Transverse colon (tissue), 4 donors: ENCODE measurements around the gene ZNF784. TPM values are rescaled to one million over a fixed set of nuclear protein-coding genes. Genes with fewer than 3 reads are reported as not detected.

ENCODE experiments used
- DNase-seq: peaks from one replicate; pipeline ENCODE4 v3.0.0-alpha.2; 2019
- H3K27ac ChIP-seq, 4 donors: fragments of 200-600 bp; sonication (generic); 2 replicates each; pipeline ENCODE4 v1.5.1; 2016 to 2018; ENCODE audit warnings: inconsistent platforms in 4 of 4
- H3K27me3 ChIP-seq: fragments of 200-600 bp; sonication (generic); 2 replicates; pipeline ENCODE4 v1.5.1; 2017; ENCODE audit warnings: inconsistent platforms
- H3K36me3 ChIP-seq, 4 donors: fragments of 200-600 bp; sonication (generic); 2 replicates each; pipeline ENCODE4 v1.5.1; 2017 to 2019; ENCODE audit warnings: inconsistent platforms in 4 of 4
- H3K4me1 ChIP-seq, 4 donors: fragments of 200-600 bp; sonication (generic); 2 replicates each; pipeline ENCODE4 v1.5.1; 2017 to 2020; ENCODE audit warnings: inconsistent platforms in 4 of 4
- H3K4me3 ChIP-seq, 4 donors: fragments of 200-600 bp; sonication (generic); 1 replicate in 1 of 4; 2 replicates in 3 of 4; pipeline versions ENCODE4 v1.5.1 to v1.6.1; 2017 to 2019; ENCODE audit warnings: inconsistent platforms in 4 of 4
- H3K9me3 ChIP-seq, 2 donors: fragments of 200-600 bp; sonication (generic); 2 replicates each; pipeline ENCODE4 v1.5.1; 2017 to 2019; ENCODE audit warnings: inconsistent platforms in 2 of 2
- CTCF ChIP-seq, 5 experiments: fragments of 200-600 bp in 3 of 5; fragments of 450-650 bp in 2 of 5; sonication (generic) in 3 of 5; IDR thresholded peaks; 1 replicate in 2 of 5; 2 replicates in 3 of 5; pipeline ENCODE4 v1.5.1; 2016 to 2017; ENCODE audit warnings: antibody characterized with exemption in 5 of 5, inconsistent platforms in 3 of 5, mild to moderate bottlenecking in 2 of 5, moderate library complexity in 1 of 5
- EP300 ChIP-seq: sonication (generic); formaldehyde crosslinking; IDR thresholded peaks from one replicate; pipeline ENCODE4 v1.6.1; 2017; ENCODE audit warnings: antibody characterized with exemption, low read depth
- POLR2A ChIP-seq: fragments of 450-650 bp; IDR thresholded peaks from one replicate; pipeline ENCODE4 v1.6.1; 2016; ENCODE audit warnings: antibody characterized with exemption, mild to moderate bottlenecking, moderate library complexity
- POLR2AphosphoS5 ChIP-seq, 3 donors: sonication (generic); formaldehyde crosslinking; IDR thresholded peaks; one replicate each; pipeline ENCODE4 v1.6.1; 2016; ENCODE audit warnings: antibody characterized with exemption in 3 of 3
- WGBS, 2 donors: methylation state at CpG; one replicate each; pipeline ENCODE4 v1.1.5; 2018; ENCODE audit warnings: low coverage in 1 of 2; 5-methylcytosine and 5-hydroxymethylcytosine counted together
- in situ Hi-C, 4 donors: fragments of 200-750 bp; cut with MboI; loops; one replicate each; pipeline versions ENCODE4 v1.15.0 to v1.15.1; 2017; ENCODE audit warnings: low sequenced_read_pairs in 3 of 4, low pct_ligation_motif_present in 1 of 4, low pct_unique_long_range_greater_than_20kb in 1 of 4
- intact Hi-C: fragments of 100-400 bp; cut with DNase I; formaldehyde crosslinking; loops from one replicate; pipeline ENCODE4 v1.15.1; 2023; ENCODE audit warnings: low total_unique reads
- total RNA-seq, 4 donors: library from RNA; depleted of rRNA; stranded (reverse); fragments of >200 nt; gene quantifications; one replicate each; pipeline ENCODE4 v1.1.0, GENCODE V29; 2016

The ZNF784 gene
- total RNA-seq, 4 donors from 2014 or later: 11.1 to 27.7 (median 14.5) TPM

- H3K27me3 ChIP-seq: no peaks in the 10 kb centered on the region
- intact Hi-C loops (no loop called here), in situ Hi-C loops (no loop called here)
- no peaks in the 10 kb centered on the region for H3K9me3 ChIP-seq
- H3K4me3 ChIP-seq: no peak overlapping the region
- H3K4me1 ChIP-seq: peaks cover 0 to 5% (median 1%) of the 10 kb centered on the region in 4 donors
- TF ChIP-seq CTCF (IDR thresholded peaks at IDR 0.05) (no peak), POLR2AphosphoS5 (IDR thresholded peaks at IDR 0.05) (no peak)
- H3K36me3 ChIP-seq: peaks cover 0 to 68% (median 35%) of the 10 kb centered on the region in 4 donors
- WGBS, 2 donors: 87% methylated on average over 12 of the region's 12 CpGs; no CpG with 5 or more reads in 1 of the 2 donors
- H3K27ac ChIP-seq: no peak overlapping the region
- no peak for DNase-seq
These were observed 42.1 kb upstream of the ZNF784 start for GRCh38 chr19:55666343-55667005.

DNA sequence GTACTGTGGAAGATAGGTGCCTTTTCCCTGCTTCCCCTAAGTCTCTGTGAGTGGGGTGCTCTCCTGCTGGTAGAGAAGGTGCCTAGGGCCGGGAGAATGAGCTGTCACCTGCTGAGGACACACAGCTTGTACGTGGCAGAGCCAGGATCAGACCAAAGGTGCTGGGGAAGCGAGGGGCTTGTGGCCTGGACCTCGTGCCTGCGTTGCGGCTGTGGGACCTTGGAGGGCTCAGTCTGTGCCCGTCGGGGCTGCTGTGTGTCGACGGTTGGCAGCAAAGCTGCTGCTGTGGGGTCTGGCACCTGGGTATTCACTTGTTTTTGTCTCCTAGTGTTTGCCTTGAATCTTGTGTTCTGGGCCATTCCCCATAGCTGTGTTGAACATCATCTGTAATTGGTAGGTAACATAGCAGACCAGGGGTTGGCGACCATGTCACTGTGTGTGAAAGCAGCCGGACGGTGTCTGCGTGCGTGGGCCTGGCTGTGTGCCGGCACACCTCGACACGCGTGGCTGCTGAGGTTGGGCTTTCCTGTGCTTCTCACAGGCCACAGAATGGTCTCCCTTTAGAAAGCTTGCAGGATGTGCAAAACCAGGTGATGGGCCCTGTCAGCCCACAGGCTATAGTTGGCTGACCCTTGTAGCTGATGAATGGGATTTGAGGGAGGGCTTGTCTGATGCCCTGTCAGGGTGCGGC is 39.6 kb upstream of the ZNF784 start:
- WGBS, 2 donors: 88 to 100% methylated on average over 4 to 20 of the region's 20 CpGs
- no peak overlapping the region for H3K27ac ChIP-seq
- peaks cover under 1 to 10% (median 6%) of the 10 kb centered on the region in 4 donors for H3K4me1 ChIP-seq
- in situ Hi-C loops (no loop called here), intact Hi-C loops (no loop called here)
- H3K27me3 ChIP-seq: no peaks in the 10 kb centered on the region
- H3K36me3 ChIP-seq: peaks cover 0 to 62% (median 30%) of the 10 kb centered on the region in 4 donors
- DNase-seq: no peak
- TF ChIP-seq POLR2A (no peak), EP300 (no peak), POLR2AphosphoS5 (IDR thresholded peaks at IDR 0.05) (no peak), CTCF (IDR thresholded peaks at IDR 0.05) (no peak)
- no peaks in the 10 kb centered on the region for H3K9me3 ChIP-seq
- no peak overlapping the region for H3K4me3 ChIP-seq

DNA sequence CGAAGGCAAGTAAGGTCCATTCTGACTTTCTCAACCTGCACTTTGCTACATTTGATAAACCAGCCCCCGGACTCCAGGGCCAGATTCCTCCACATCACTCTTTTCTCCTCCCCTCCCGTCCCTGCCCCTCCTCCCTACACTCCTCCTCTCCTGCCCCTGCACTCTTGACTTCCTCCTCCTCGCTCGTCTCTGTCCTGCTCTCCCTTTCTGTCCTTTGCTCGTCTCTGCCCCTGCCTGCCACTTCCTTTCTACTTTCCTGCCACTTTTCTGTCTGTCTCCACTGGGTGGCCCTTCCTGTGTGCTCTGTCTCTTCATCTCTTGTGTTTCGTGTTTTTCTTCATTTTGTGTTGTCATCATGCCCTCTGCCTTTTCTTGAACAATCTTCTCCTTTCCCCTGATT is 37.5 kb upstream of the ZNF784 start:
- DNase-seq: no peak
- Histone ChIP-seq H3K27ac (no peak overlapping the region), H3K36me3 (peaks cover 0 to 52% (median 23%) of the 10 kb centered on the region in 4 donors), H3K9me3 (no peaks in the 10 kb centered on the region), H3K27me3 (no peaks in the 10 kb centered on the region), H3K4me3 (no peak overlapping the region), H3K4me1 (peaks cover 21 to 29% (median 25%) of the 10 kb centered on the region in 4 donors)
- intact Hi-C loops (no loop called here), in situ Hi-C loops (no loop called here)
- no peak for TF ChIP-seq POLR2A
- TF ChIP-seq CTCF (IDR thresholded peaks at IDR 0.05): no peak
- TF ChIP-seq EP300: no peak
- no peak for TF ChIP-seq POLR2AphosphoS5 (IDR thresholded peaks at IDR 0.05)
- WGBS, 2 donors: 67 to 72% methylated on average over 5 to 7 of the region's 7 CpGs

GRCh38 chr19:55660991-55661390 is 36.6 kb upstream of the ZNF784 start:
- H3K27me3 ChIP-seq: no peaks in the 10 kb centered on the region
- no peak for DNase-seq
- no peak for TF ChIP-seq POLR2AphosphoS5 (IDR thresholded peaks at IDR 0.05)
- no peak for TF ChIP-seq EP300
- TF ChIP-seq POLR2A: no peak
- no peak for TF ChIP-seq CTCF (IDR thresholded peaks at IDR 0.05)
- H3K36me3 ChIP-seq: peaks cover 0 to 45% (median 22%) of the 10 kb centered on the region in 4 donors
- intact Hi-C loops: no loop called here
- H3K4me1 ChIP-seq: peaks cover 29 to 37% (median 32%) of the 10 kb centered on the region in 4 donors
- no peak overlapping the region for H3K4me3 ChIP-seq
- H3K27ac ChIP-seq: no peak overlapping the region
- in situ Hi-C loops: no loop called here
- no peaks in the 10 kb centered on the region for H3K9me3 ChIP-seq
- 83% methylated on average over 16 of the region's 16 CpGs; no CpG with 5 or more reads in 1 of the 2 donors for WGBS, 2 donors
